Anterior cingulate cortex (tissue), 58 donors: ENCODE measurements around the gene STK36.

Experiments
- DNase-seq, 58 donors: peaks; one replicate each; lab custom pipeline; 2025; lab: John Stamatoyannopoulos, UW

STK36 gene

GRCh38 chr2:218713922-218714321 is 42.0 kb downstream of the STK36 start:
- no peak for DNase-seq

GRCh38 chr2:218716070-218716469 is 44.2 kb downstream of the STK36 start:
- DNase-seq: peak in 1 of 58 donors; percentile 49

GRCh38 chr2:218717262-218717661 is 45.4 kb downstream of the STK36 start:
- no peak for DNase-seq

- no peak for DNase-seq
Observed at GRCh38 chr2:218718058-218718457, 46.2 kb downstream of the STK36 start.

GRCh38 chr2:218719457-218719856 is 47.6 kb downstream of the STK36 start:
- DNase-seq: no peak

GRCh38 chr2:218720048-218721041 is 48.5 kb downstream of the STK36 start:
- no peak for DNase-seq

- DNase-seq: no peak
Observed at GRCh38 chr2:218721488-218721887, 49.6 kb downstream of the STK36 start.

- no peak for DNase-seq
Observed at GRCh38 chr2:218721934-218722333, 50.0 kb downstream of the STK36 start.

- DNase-seq: no peak
Observed at GRCh38 chr2:218722419-218722818, 50.5 kb downstream of the STK36 start.

- no peak for DNase-seq
Observed at GRCh38 chr2:218722876-218723785, 51.2 kb downstream of the STK36 start.

GRCh38 chr2:218726004-218726574 is 54.2 kb downstream of the STK36 start:
- no peak for DNase-seq

GRCh38 chr2:218727502-218728165 is 55.7 kb downstream of the STK36 start:
- no peak for DNase-seq

- DNase-seq: no peak
Observed at GRCh38 chr2:218729640-218730039, 57.8 kb downstream of the STK36 start.

GRCh38 chr2:218732052-218732760 is 60.3 kb downstream of the STK36 start:
- DNase-seq: no peak

GRCh38 chr2:218732761-218733158 is 60.9 kb downstream of the STK36 start:
- DNase-seq: no peak

GRCh38 chr2:218733171-218734021 is 61.5 kb downstream of the STK36 start:
- peak in 15 of 58 donors; percentile 7 to 46 (median 22) for DNase-seq

- no peak for DNase-seq
Observed at GRCh38 chr2:218734190-218734975, 62.5 kb downstream of the STK36 start.

- DNase-seq: no peak
Observed at GRCh38 chr2:218736531-218736930, 64.6 kb downstream of the STK36 start.
